ENCODE results near the gene SECISBP2L.

GRCh38 chr15:49040151-49040550 is 6.1 kb downstream of the SECISBP2L start:
- TF ChIP-seq CTCF (IDR thresholded peaks at IDR 0.05; ENCODE audit: poor library complexity) (no peak), EZH2 (IDR thresholded peaks at IDR 0.05; ENCODE audit: borderline replicate concordance) (no peak)

All from hepatocyte (in vitro differentiated cells).